ENCODE results near the gene MIF4GD. TPM values are rescaled to one million over a fixed set of nuclear protein-coding genes. Genes with fewer than 3 reads are reported as not detected.
"Not testable (repeated sequence)": the region's sequence is repeated elsewhere in the genome, so short reads cannot be mapped to it uniquely, and the experiment has no call there.

MIF4GD gene
- total RNA-seq, 1 experiment from 2014 or later, result 20.8 TPM

- in situ Hi-C loops (cut with HindIII; ENCODE audit: low pct_unique_long_range_greater_than_20kb, low sequenced_read_pairs); DNase-seq (ENCODE audit: low read depth, low spot score): not testable (repeated sequence)
Observed at GRCh38 chr17:75292810-75293448, 21.9 kb upstream of the MIF4GD start.

- in situ Hi-C loops (cut with HindIII; ENCODE audit: low pct_unique_long_range_greater_than_20kb, low sequenced_read_pairs), result no loop called here
- DNase-seq (ENCODE audit: low read depth, low spot score), result peak; percentile 75
Observed at GRCh38 chr17:75289832-75290337, 18.9 kb upstream of the MIF4GD start.

GRCh38 chr17:75289115-75289831, 18.2 kb upstream of the MIF4GD start, which contains the start of gene SLC25A19:
Gene SLC25A19 (minus strand): TSS chr17:75289433. CDS start chr17:75286764, 2,669 bp downstream.
- DNase-seq (ENCODE audit: low read depth, low spot score), result peak; percentile 100
- in situ Hi-C loops (cut with HindIII; ENCODE audit: low pct_unique_long_range_greater_than_20kb, low sequenced_read_pairs), result no loop called here

- in situ Hi-C loops (cut with HindIII; ENCODE audit: low pct_unique_long_range_greater_than_20kb, low sequenced_read_pairs), result no loop called here
- peak; percentile 56 for DNase-seq (ENCODE audit: low read depth, low spot score)
Observed at GRCh38 chr17:75288770-75289114, 17.7 kb upstream of the MIF4GD start.

- in situ Hi-C loops (cut with HindIII; ENCODE audit: low pct_unique_long_range_greater_than_20kb, low sequenced_read_pairs), result no loop called here
- no peak for DNase-seq (ENCODE audit: low read depth, low spot score)
Observed at GRCh38 chr17:75288359-75288758, 17.3 kb upstream of the MIF4GD start.

- in situ Hi-C loops (cut with HindIII; ENCODE audit: low pct_unique_long_range_greater_than_20kb, low sequenced_read_pairs), result no loop called here
- no peak for DNase-seq (ENCODE audit: low read depth, low spot score)
Observed at GRCh38 chr17:75287221-75287620, 16.2 kb upstream of the MIF4GD start.

GRCh38 chr17:75285123-75285522, 14.1 kb upstream of the MIF4GD start:
- in situ Hi-C loops (cut with HindIII; ENCODE audit: low pct_unique_long_range_greater_than_20kb, low sequenced_read_pairs), result no loop called here
- no peak for DNase-seq (ENCODE audit: low read depth, low spot score)

- DNase-seq (ENCODE audit: low read depth, low spot score); in situ Hi-C loops (cut with HindIII; ENCODE audit: low pct_unique_long_range_greater_than_20kb, low sequenced_read_pairs): not testable (repeated sequence)
Observed at GRCh38 chr17:75280189-75280588, 9.2 kb upstream of the MIF4GD start.

- DNase-seq (ENCODE audit: low read depth, low spot score), result no peak
- in situ Hi-C loops (cut with HindIII; ENCODE audit: low pct_unique_long_range_greater_than_20kb, low sequenced_read_pairs), result no loop called here
Observed at GRCh38 chr17:75277664-75278071, 6.6 kb upstream of the MIF4GD start.

GRCh38 chr17:75273977-75274708, 3.1 kb upstream of the MIF4GD start:
- in situ Hi-C loops (cut with HindIII; ENCODE audit: low pct_unique_long_range_greater_than_20kb, low sequenced_read_pairs), result no loop called here
- DNase-seq (ENCODE audit: low read depth, low spot score), result no peak

- in situ Hi-C loops (cut with HindIII; ENCODE audit: low pct_unique_long_range_greater_than_20kb, low sequenced_read_pairs), result no loop called here
- no peak for DNase-seq (ENCODE audit: low read depth, low spot score)
Observed at GRCh38 chr17:75272848-75273184, 1.8 kb upstream of the MIF4GD start.

GRCh38 chr17:75271955-75272847, 1.2 kb upstream of the MIF4GD start:
- in situ Hi-C loops (cut with HindIII; ENCODE audit: low pct_unique_long_range_greater_than_20kb, low sequenced_read_pairs), result no loop called here
- DNase-seq (ENCODE audit: low read depth, low spot score), result no peak

- in situ Hi-C loops (cut with HindIII; ENCODE audit: low pct_unique_long_range_greater_than_20kb, low sequenced_read_pairs), result no loop called here
- DNase-seq (ENCODE audit: low read depth, low spot score), result peak; percentile 82
Observed at GRCh38 chr17:75271233-75271954, 363 bp upstream of the MIF4GD start.

- in situ Hi-C loops (cut with HindIII; ENCODE audit: low pct_unique_long_range_greater_than_20kb, low sequenced_read_pairs), result no loop called here
- DNase-seq (ENCODE audit: low read depth, low spot score), result peak; percentile 79
Observed at GRCh38 chr17:75270218-75270965, 639 bp downstream of the MIF4GD start.

- in situ Hi-C loops (cut with HindIII; ENCODE audit: low pct_unique_long_range_greater_than_20kb, low sequenced_read_pairs), result no loop called here
- DNase-seq (ENCODE audit: low read depth, low spot score), result peak; percentile 43
Observed at GRCh38 chr17:75269844-75270217, 1.2 kb downstream of the MIF4GD start.

GRCh38 chr17:75267411-75268232, 3.4 kb downstream of the MIF4GD start:
- in situ Hi-C loops (cut with HindIII; ENCODE audit: low pct_unique_long_range_greater_than_20kb, low sequenced_read_pairs), result no loop called here
- DNase-seq (ENCODE audit: low read depth, low spot score), result no peak
